ENCODE results near the gene ANKRD13A. TPM values are rescaled to one million over a fixed set of nuclear protein-coding genes. Genes with fewer than 3 reads are reported as not detected.
"Not testable (repeated sequence)": the region's sequence is repeated elsewhere in the genome, so short reads cannot be mapped to it uniquely, and the experiment has no call there.

Gene ANKRD13A
- polyA plus RNA-seq, 1 experiment = 268 TPM

- DNase-seq (ENCODE audit: low read depth); H3K4me3 ChIP-seq (ENCODE audit: low read depth, low read length); POLR2A ChIA-PET; H3K36me3 ChIP-seq (ENCODE audit: control insufficient read depth, insufficient read depth, low read length); H3K27me3 ChIP-seq (ENCODE audit: control insufficient read depth, insufficient read depth, low read length): not testable (repeated sequence)
- CTCF ChIA-PET = interaction anchor here (1.3 kb wide), 1 partner anchor 9 kb away, joined by 5 read pairs; no protein-coding TSS in a partner anchor
These were observed 57.4 kb downstream of the ANKRD13A start for GRCh38 chr12:110056643-110057042.

DNA sequence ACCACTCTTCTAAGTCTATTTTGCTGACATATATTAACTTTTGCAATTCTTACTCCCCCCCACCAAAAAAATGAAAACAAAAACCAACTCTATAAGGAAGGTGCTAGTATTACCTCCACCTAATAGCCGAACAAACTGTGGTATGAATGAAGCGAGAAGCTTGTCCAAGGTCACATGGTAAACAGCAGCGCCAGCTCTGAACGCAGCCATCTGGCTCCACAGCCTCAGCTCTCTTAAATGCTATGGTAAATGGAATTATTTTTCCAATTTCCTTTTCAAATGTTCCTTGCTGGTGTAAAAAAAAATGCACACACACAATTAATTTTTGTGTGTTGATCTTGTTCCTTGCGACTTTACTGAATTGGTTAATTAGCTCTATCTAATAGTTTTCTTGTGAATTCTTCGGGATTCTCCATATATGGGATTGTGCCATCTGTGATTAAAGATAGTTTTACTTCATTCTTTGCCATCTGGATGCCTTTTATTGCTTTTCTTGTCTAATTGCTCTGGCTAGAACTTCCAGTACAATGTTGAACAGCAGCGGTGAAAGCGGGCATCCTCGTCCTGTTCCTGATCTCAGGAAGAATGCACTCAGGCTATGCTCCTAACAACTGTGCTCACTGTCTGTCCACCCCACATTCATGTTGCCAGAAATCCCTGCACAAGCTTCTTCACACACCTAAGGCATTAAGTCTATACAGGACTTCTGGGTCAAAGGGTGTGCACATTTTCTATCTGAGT is 59.8 kb downstream of the ANKRD13A start:
- ChIA-PET CTCF (interaction anchor here (0.6 to 1.2 kb wide), 3 partner anchors 34 to 96 kb away, joined by 3 to 5 read pairs (median 3); no protein-coding TSS in a partner anchor), POLR2A (no interaction called here)
- DNase-seq (ENCODE audit: low read depth) = no peak
- Histone ChIP-seq H3K36me3 (ENCODE audit: control insufficient read depth, insufficient read depth, low read length) (no peaks in the 10 kb centered on the region), H3K27me3 (ENCODE audit: control insufficient read depth, insufficient read depth, low read length) (no peaks in the 10 kb centered on the region), H3K4me3 (ENCODE audit: low read depth, low read length) (no peak overlapping the region)
- TF ChIP-seq, protein P1, sequence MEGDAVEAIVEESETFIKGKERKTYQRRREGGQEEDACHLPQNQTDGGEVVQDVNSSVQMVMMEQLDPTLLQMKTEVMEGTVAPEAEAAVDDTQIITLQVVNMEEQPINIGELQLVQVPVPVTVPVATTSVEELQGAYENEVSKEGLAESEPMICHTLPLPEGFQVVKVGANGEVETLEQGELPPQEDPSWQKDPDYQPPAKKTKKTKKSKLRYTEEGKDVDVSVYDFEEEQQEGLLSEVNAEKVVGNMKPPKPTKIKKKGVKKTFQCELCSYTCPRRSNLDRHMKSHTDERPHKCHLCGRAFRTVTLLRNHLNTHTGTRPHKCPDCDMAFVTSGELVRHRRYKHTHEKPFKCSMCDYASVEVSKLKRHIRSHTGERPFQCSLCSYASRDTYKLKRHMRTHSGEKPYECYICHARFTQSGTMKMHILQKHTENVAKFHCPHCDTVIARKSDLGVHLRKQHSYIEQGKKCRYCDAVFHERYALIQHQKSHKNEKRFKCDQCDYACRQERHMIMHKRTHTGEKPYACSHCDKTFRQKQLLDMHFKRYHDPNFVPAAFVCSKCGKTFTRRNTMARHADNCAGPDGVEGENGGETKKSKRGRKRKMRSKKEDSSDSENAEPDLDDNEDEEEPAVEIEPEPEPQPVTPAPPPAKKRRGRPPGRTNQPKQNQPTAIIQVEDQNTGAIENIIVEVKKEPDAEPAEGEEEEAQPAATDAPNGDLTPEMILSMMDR (IDR thresholded peaks at IDR 0.05; ENCODE audit: insufficient read depth, low read depth, low read length) = no peak

DNA sequence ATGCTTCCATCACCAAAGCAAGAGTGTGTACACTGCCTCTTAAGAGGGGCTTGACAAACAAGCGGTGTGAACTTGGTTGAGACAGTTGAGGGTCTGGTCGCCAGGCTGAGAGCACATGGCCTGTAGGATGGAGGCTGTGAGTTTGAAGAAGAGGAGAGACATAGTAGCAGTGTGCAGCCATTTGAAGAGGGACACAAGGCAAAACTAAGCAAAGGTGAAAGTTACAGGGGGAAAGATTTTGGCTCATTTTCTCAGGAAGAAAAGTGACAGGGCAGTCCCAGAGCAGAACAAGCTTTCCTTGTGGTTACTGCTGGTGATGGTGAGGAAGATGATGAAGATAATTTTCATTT is 60.4 kb downstream of the ANKRD13A start:
- POLR2A ChIA-PET = no interaction called here
- H3K27me3 ChIP-seq (ENCODE audit: control insufficient read depth, insufficient read depth, low read length) = no peaks in the 10 kb centered on the region
- no peak for DNase-seq (ENCODE audit: low read depth)
- CTCF ChIA-PET = interaction anchor here (0.6 kb wide), 2 partner anchors 33 to 42 kb away, joined by 3 to 5 read pairs; no protein-coding TSS in a partner anchor
- no peak overlapping the region for H3K4me3 ChIP-seq (ENCODE audit: low read depth, low read length)
- H3K36me3 ChIP-seq (ENCODE audit: control insufficient read depth, insufficient read depth, low read length) = no peaks in the 10 kb centered on the region
- TF ChIP-seq, protein P1 (IDR thresholded peaks at IDR 0.05; ENCODE audit: insufficient read depth, low read depth, low read length) = no peak

DNA sequence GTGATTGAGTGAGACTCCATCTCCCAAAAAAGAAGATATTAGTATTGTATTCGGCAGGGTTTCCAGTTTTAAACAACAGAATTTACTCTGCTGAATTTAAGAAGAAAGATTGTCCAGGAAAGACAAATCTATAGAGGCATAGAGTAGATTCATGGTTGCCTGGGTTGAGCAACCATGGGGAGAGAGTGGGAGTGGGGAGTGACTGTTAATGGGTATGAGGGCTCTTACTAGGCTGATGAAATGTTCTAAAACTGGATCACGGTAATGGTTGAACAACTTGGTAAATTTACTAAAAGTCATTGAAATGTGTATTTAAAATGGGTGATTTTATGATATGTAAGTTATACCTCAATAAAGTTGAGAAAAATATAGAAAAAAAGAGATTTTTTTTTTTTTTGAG is 63.0 kb downstream of the ANKRD13A start:
- TF ChIP-seq, protein P1 (IDR thresholded peaks at IDR 0.05; ENCODE audit: insufficient read depth, low read depth, low read length) = no peak
- ChIA-PET POLR2A (no interaction called here), CTCF (no interaction called here)
- H3K4me3 ChIP-seq (ENCODE audit: low read depth, low read length) = no peak overlapping the region
- no peaks in the 10 kb centered on the region for H3K27me3 ChIP-seq (ENCODE audit: control insufficient read depth, insufficient read depth, low read length)
- DNase-seq (ENCODE audit: low read depth) = no peak
- no peaks in the 10 kb centered on the region for H3K36me3 ChIP-seq (ENCODE audit: control insufficient read depth, insufficient read depth, low read length)

DNA sequence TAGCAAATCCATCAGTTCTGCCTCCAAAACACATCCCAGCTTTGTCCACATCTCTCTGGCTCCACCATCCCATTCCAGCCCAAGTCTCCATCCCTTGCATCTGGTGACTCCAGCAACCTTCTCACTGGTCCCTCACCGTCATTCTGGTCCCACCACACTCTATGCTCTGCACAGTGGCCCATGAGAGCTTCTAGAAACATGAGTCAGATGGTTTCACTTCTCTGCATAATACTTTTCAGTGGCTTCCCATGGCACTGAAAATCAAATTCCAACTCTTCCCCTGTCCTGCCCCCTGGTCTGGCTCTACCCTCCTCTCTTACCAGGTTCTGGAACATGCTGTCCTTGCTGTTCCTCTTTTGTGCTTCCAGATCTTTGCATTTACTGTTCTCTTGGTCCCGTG is 66.3 kb downstream of the ANKRD13A start:
- POLR2A ChIA-PET = no interaction called here
- TF ChIP-seq, protein P1 (IDR thresholded peaks at IDR 0.05; ENCODE audit: insufficient read depth, low read depth, low read length) = no peak

More for the DNA sequence above, 66.3 kb downstream of the ANKRD13A start:
- no peak for DNase-seq (ENCODE audit: low read depth)
- H3K4me3 ChIP-seq (ENCODE audit: low read depth, low read length) = no peak overlapping the region
- CTCF ChIA-PET = interaction anchor here (1.7 kb wide), 1 partner anchor 9 kb away, joined by 5 read pairs; no protein-coding TSS in a partner anchor
- H3K36me3 ChIP-seq (ENCODE audit: control insufficient read depth, insufficient read depth, low read length) = no peaks in the 10 kb centered on the region
- H3K27me3 ChIP-seq (ENCODE audit: control insufficient read depth, insufficient read depth, low read length) = no peaks in the 10 kb centered on the region

All from BJ (cell line).